GM18520 (cell line): ENCODE data around the gene EXOSC2.

ENCODE experiments used
- ATAC-seq: cut with Tn5 transposase; IDR thresholded peaks from one replicate; pipeline ENCODE4 v1.9.1; 2021; ENCODE audit not compliant: unreplicated experiment

Gene EXOSC2

GRCh38 chr9:130696139-130696650 is 2.6 kb downstream of the EXOSC2 start:
- ATAC-seq: no peak

GRCh38 chr9:130696996-130697395 is 3.4 kb downstream of the EXOSC2 start:
- no peak for ATAC-seq

DNA sequence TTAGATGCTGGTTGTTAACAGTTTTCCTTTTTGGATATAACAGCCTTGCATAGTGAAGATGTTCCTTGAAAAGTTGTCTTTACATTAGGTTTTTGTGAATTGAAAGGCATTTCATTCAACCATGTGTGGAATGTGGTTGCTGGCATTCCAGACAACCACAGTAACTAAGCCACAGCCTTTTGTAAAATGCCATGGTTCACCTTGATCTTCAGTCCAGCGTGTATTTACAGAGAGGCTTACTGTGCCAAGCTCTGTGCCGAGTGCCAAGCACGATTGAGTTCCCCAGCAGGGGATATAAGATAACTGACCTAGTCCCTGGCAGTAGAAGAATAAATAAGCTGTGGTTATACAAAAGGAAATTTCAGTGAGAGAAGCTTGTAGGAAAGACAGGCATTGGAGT is 4.9 kb downstream of the EXOSC2 start:
- no peak for ATAC-seq

- ATAC-seq: no peak
These were observed 5.5 kb downstream of the EXOSC2 start for GRCh38 chr9:130699047-130699446.

- no peak for ATAC-seq
These were observed 7.8 kb downstream of the EXOSC2 start for GRCh38 chr9:130701059-130702022.

GRCh38 chr9:130703501-130703900 is 9.9 kb downstream of the EXOSC2 start:
- no peak for ATAC-seq

DNA sequence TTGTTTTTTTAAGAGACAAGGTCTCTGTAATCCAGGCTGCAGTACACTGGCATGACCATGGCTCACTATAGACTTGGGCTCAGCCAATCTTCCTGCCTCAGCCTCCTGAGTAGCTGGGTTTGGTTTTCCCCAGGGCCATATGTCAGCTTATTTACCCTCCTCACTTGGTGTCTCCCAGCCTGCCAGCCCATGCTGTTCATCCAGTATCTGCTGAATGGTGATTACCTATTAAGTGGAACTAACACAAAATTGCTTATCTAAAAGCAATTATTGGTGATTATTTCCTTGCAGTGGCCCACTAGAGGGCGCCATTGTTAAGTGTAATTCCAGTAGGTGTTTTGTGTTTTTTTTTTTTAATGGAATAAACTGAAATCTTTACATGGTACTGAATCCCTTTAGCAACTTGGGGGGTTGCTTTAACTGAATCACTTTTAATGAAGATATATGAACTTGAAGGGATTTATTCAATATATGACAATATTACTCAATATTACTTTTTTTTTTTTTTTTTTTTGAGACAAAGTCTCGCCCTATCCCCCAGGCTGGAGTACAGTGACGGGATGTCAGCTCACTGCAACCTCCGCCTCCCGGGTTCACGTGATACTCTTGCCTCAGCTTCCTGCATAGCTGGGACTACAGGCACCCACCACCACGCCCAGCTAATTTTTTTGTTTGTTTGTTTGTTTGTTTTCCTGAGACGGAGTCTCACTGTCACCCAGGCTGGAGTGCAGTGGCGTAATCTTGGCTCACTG is 13.8 kb downstream of the EXOSC2 start:
- ATAC-seq: no peak

DNA sequence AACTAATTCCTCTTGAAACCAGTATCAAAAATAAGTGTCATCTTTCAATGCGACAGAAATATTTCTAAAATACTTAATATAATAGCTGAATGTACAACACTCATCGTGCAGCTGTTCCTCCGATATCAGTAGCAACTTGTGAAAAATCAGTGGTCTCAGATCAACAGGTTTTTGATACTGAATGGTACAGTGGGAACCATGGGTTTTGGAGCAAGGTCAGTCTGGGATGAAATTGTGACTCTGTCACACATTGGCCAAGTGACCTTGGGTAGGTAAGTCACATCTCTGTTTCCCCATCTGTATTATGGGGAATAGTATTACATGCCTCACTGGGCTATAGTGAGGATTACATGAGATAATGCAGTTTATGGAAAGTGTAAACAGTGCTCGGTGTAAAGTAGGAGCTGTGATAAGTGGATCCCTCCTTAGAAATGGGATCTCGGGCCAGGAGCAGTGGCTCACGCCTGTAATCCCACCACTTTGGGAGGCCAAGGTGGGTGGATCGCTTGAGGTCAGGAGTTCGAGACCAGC is 17.3 kb downstream of the EXOSC2 start:
- no peak for ATAC-seq

DNA sequence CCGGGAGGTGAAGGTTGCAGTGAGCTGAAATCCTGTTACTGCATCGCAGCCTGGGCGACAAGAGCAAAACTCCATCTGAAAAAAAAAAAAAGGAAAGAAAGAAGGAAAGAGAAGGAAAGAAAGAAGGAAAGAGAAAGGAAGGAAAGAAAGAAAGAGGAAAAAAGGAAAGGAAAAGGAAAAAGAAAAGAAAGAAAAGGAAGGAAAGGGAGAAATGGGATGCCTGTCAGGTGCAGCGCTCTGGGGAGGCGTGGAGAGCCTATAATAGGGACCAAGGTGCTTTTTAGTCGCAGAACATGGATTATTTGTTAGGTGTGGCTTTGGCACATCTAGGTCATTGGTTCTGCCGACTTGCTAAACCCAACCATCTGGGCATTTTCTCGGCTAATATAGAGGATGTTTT is 17.9 kb downstream of the EXOSC2 start:
- no peak for ATAC-seq

DNA sequence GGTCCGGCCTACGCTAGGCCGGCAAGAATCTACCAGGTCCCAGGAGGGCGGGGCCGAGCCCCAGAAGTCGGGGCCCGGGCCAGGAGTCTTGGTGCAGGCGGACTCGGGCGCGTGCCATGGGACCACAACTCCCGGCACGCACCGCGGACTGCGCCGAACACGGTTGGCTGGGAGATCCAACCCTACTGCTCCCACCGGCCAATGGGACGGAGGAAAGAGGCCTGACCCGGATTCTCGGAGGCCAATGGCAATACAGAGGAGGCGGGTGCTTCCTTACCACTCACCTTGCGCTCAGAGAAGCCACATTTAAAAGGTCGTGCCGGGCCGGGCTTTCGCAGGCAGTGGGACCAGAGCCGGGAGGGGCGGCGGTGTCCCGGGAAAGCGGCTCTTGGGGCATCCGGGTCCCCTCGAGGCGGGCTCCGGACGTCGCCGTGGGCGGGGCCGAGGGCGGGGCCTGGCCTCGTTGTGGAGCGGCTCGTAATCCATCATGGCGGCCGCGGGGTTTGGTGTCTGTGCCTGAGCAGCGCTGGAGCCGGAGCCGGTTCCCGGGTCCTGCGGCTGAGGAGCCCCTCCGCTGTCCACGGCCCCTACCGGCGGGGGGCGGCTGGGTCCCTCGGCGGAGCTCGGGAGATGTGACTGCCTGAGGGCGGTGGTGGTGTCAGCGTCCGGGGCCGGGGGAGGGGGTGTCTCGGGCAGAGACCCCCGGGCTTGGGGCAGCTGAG is 19.1 kb downstream of the EXOSC2 start:
- ATAC-seq: peak; percentile 93

GRCh38 chr9:130713286-130713960 is 19.8 kb downstream of the EXOSC2 start:
- no peak for ATAC-seq

- ATAC-seq: no peak
These were observed 21.1 kb downstream of the EXOSC2 start for GRCh38 chr9:130714586-130715110.

DNA sequence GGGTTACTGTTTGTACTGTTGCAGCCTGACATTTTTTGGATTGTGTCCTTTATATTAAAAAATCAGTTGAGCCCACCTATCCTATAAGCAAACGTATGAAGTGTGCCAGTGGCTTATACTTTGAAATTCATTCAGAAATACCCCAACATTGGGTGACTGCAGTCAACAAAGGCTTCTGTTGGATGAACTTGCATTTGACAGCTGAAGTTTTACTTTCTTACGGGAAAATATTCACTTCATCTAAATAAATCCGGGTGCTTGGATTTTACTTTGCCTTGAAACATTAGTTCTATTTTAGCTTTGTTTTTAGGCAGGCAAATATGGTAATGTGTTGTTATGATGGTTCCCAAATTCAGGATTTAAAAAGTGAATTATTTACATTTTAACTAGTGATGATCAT is 21.7 kb downstream of the EXOSC2 start:
- ATAC-seq: no peak

GRCh38 chr9:130718562-130718961 is 25.0 kb downstream of the EXOSC2 start:
- ATAC-seq: no peak

DNA sequence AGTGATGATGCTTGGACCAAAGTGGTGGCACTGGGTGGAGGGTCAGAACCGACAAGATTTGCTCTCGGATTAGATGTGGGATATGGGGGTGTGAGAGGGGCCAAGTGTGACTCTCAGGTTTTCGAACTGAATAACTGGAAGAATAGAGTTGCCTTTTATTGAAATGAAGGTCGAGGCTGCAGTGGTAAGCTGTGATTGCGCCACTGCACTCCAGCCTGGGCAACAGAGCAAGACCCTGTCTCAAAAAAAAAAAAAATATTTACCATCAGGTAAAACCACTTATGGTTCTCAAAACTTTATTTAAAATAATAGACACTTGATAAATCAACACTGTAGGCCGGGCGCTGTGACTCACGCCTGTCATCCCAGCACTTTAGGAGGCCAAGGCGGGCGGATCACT is 27.2 kb downstream of the EXOSC2 start:
- ATAC-seq: no peak

DNA sequence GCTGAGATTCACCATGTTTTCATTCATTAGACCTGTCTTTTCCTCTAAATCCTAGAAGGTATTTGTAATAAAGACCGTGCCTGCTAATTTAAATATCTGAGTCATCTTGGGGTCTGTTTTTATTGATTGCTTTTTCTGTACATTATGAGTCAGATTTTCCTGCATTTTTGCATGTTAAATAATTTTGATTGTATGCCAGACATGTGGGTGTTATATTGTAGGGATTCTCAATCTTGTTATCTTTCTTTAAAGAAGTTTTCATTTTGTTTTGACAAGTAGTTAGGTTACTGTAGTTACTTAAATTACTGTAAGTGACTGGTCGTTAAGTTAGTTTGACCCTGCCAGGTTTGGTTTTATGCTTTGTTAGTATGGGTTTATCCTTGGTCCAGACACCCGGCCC is 35.1 kb downstream of the EXOSC2 start:
- no peak for ATAC-seq

DNA sequence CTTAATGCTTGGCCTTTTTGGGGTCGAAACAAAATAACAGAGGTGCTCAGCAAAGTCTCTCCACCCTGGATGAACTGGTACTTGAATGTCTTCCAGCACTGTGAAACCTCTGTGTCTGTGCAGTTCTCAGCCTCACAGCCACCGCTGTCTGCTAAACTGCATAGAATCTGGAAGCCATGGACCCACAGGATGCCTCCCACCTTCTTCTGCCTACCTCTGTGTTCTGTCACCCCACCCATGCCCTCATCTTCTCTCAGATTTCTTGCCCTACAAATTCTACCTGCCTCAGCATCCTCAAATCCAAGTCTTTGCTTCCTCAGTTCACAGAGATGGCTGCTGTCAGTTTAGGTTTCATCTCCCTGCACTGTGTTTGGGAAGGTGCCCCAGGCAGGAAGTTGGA is 35.6 kb downstream of the EXOSC2 start:
- no peak for ATAC-seq

GRCh38 chr9:130731355-130731754 is 37.8 kb downstream of the EXOSC2 start:
- no peak for ATAC-seq

GRCh38 chr9:130732136-130732535 is 38.6 kb downstream of the EXOSC2 start:
- ATAC-seq: no peak

DNA sequence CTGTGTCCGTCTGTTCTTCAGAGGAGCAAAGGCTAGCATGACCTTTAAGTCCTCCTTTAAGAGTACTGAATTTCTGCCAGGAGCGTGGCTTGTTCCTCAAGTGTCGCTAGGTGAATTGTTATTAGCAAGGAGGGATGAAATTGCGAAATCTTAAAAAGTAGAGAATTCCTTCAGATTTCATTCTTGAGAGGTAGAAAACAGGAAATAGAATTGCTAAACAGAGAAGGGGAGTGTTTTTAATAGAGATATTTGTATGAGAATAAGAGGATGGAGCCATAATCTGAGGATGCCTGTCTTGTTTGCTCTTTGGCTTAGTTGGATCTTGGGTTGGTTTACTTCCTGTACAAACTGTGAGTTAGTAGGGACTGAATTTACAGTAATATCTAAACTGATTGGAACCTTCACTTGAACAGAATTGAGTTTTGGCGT is 39.2 kb downstream of the EXOSC2 start:
- ATAC-seq: no peak
